ENCODE results near the gene CYB5A.

CYB5A gene

DNA sequence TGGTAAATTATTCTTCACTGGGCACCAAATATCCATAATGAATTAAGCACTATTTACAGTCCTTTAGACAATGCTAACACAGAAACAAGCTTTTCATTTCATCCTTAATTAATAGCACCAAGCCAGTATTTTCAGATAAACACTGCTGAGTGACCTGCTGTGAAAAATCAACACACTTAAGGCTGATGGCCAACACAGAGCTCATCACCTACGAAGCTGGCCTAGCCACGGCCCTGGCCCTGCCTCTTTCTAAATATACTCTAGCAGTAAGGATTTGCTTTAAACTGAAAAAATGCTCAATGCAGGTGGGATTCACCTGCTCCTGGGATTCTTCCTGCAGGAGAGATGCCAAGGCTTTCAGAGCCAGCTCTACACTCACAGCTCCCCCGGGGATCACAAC lies 18.4 kb downstream of the CYB5A start:
- H3K9me3 ChIP-seq (ENCODE audit: insufficient read depth, low read length): no peaks in the 10 kb centered on the region
- no peaks in the 10 kb centered on the region for H3K27me3 ChIP-seq (ENCODE audit: low read depth, low read length)
- H2AFZ ChIP-seq (ENCODE audit: low read depth, low read length): no peak overlapping the region
- no peak overlapping the region for H3K27ac ChIP-seq (ENCODE audit: low read length)
- no peak overlapping the region for H3K4me3 ChIP-seq (ENCODE audit: low read length)
- H4K20me1 ChIP-seq (ENCODE audit: insufficient read depth, low read length): peaks cover 37% of the 10 kb centered on the region
- H3K4me2 ChIP-seq (ENCODE audit: low read length): no peak overlapping the region
- H3K79me2 ChIP-seq (ENCODE audit: low read length): peaks cover 46% of the 10 kb centered on the region
- TF ChIP-seq, protein P1, sequence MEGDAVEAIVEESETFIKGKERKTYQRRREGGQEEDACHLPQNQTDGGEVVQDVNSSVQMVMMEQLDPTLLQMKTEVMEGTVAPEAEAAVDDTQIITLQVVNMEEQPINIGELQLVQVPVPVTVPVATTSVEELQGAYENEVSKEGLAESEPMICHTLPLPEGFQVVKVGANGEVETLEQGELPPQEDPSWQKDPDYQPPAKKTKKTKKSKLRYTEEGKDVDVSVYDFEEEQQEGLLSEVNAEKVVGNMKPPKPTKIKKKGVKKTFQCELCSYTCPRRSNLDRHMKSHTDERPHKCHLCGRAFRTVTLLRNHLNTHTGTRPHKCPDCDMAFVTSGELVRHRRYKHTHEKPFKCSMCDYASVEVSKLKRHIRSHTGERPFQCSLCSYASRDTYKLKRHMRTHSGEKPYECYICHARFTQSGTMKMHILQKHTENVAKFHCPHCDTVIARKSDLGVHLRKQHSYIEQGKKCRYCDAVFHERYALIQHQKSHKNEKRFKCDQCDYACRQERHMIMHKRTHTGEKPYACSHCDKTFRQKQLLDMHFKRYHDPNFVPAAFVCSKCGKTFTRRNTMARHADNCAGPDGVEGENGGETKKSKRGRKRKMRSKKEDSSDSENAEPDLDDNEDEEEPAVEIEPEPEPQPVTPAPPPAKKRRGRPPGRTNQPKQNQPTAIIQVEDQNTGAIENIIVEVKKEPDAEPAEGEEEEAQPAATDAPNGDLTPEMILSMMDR (IDR thresholded peaks at IDR 0.05; ENCODE audit: low read depth, low read length): no peak
- no peak for TF ChIP-seq EZH2phosphoT487 (IDR thresholded peaks at IDR 0.05; ENCODE audit: low read depth)
- no peak overlapping the region for H3K9ac ChIP-seq (ENCODE audit: low read length)
- peaks cover 3% of the 10 kb centered on the region for H3K36me3 ChIP-seq (replicated peaks; ENCODE audit: low read depth, low read length)
- H3K4me1 ChIP-seq (ENCODE audit: low read length): no peaks in the 10 kb centered on the region

DNA sequence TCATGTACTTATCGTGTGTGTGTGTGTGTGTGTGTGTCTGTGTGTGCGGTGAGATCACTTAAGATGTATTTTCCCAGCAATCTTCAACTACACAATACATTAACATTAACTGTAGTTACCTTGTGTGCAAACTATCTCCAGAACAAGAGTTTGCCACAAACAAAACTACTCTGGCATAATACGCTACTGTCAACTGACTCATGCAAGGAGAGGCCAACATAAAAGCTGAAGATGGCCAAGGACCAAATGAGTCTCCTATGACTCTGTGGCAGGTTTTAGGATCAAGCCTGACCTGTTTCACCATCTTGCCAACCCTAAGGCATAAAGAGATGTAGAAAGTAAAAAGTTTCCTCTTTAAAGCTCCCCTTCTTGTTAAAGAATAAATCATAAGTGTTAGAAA lies 20.1 kb downstream of the CYB5A start:
- Histone ChIP-seq H3K4me1 (ENCODE audit: low read length) (no peaks in the 10 kb centered on the region), H3K27me3 (ENCODE audit: low read depth, low read length) (no peaks in the 10 kb centered on the region), H3K4me3 (ENCODE audit: low read length) (no peak overlapping the region), H3K36me3 (replicated peaks; ENCODE audit: low read depth, low read length) (peaks cover 3% of the 10 kb centered on the region), H2AFZ (ENCODE audit: low read depth, low read length) (no peak overlapping the region), H3K4me2 (ENCODE audit: low read length) (no peak overlapping the region), H3K9me3 (ENCODE audit: insufficient read depth, low read length) (no peaks in the 10 kb centered on the region), H4K20me1 (ENCODE audit: insufficient read depth, low read length) (peaks cover 21% of the 10 kb centered on the region), H3K27ac (ENCODE audit: low read length) (no peak overlapping the region), H3K79me2 (ENCODE audit: low read length) (peaks cover 47% of the 10 kb centered on the region), H3K9ac (ENCODE audit: low read length) (no peak overlapping the region)
- no peak for TF ChIP-seq EZH2phosphoT487 (IDR thresholded peaks at IDR 0.05; ENCODE audit: low read depth)
- TF ChIP-seq, protein P1 (IDR thresholded peaks at IDR 0.05; ENCODE audit: low read depth, low read length): no peak

DNA sequence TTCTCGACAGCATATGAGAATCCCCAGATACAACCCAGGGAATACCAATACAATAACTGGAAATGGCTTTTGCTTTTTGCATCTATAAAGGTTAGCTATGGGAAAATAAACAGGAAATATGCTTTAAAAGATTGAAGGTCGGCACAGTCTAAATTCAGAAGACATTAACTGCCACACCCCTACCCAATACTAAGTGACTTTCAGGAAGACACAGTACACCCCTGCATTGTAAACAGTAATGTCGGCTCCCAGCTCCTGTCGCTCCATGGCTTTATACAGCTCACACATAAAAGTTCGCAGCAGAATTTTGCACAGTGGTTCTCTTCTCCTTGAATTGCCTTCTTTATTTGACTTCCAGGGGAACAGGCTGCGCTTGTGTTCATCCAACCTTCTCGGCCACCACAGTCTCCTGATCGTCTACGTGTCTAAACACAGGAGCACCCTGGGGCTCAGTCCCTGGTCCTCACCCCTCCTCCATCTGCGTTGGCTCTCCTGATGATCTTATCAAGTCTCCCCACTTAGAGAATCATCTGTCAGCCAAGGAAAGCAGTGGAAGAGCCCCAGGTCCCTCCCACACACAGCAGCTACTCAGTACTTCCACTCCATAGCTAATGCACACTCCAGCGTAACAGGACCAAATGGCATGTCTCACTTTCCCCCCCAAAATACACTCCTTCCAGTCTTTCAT lies 22.7 kb downstream of the CYB5A start:
- H3K27me3 ChIP-seq (ENCODE audit: low read depth, low read length): no peaks in the 10 kb centered on the region
- no peak overlapping the region for H3K4me3 ChIP-seq (ENCODE audit: low read length)
- peaks cover 29% of the 10 kb centered on the region for H3K79me2 ChIP-seq (ENCODE audit: low read length)
- H3K9ac ChIP-seq (ENCODE audit: low read length): no peak overlapping the region
- H3K4me2 ChIP-seq (ENCODE audit: low read length): no peak overlapping the region
- no peak overlapping the region for H2AFZ ChIP-seq (ENCODE audit: low read depth, low read length)
- H3K27ac ChIP-seq (ENCODE audit: low read length): no peak overlapping the region
- peaks cover 17% of the 10 kb centered on the region; the same call in 1 of the 2 replicates for H4K20me1 ChIP-seq (ENCODE audit: insufficient read depth, low read length)
- no peaks in the 10 kb centered on the region for H3K9me3 ChIP-seq (ENCODE audit: insufficient read depth, low read length)
- H3K4me1 ChIP-seq (ENCODE audit: low read length): peaks cover 12% of the 10 kb centered on the region
- TF ChIP-seq EZH2phosphoT487 (IDR thresholded peaks at IDR 0.05; ENCODE audit: low read depth): no peak
- TF ChIP-seq, protein P1 (IDR thresholded peaks at IDR 0.05; ENCODE audit: low read depth, low read length): no peak
- peaks cover 3% of the 10 kb centered on the region for H3K36me3 ChIP-seq (replicated peaks; ENCODE audit: low read depth, low read length)

DNA sequence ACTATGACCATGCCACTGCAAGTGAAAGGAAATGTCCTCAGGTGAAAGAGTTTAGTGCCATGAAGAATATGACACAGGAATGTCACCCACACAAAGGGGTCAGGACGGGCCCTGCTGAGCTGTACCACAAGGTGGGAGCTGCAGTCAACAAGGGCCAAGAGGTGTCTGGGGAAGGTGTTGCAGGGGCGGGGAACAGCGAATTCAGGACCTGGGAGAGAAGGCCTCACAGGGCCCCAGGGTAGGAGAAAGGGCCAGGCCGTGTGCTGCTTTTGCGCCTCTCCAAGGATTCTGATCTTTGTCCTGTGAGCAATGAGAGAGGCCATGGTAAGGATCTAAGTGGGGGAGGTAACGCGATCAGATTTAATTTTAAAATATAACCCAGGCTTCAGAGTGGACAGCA lies 23.6 kb downstream of the CYB5A start:
- H2AFZ ChIP-seq (ENCODE audit: low read depth, low read length): no peak overlapping the region
- H3K27ac ChIP-seq (ENCODE audit: low read length): no peak overlapping the region
- H3K4me3 ChIP-seq (ENCODE audit: low read length): no peak overlapping the region
- peaks cover 17% of the 10 kb centered on the region for H3K4me1 ChIP-seq (ENCODE audit: low read length)
- no peaks in the 10 kb centered on the region for H3K27me3 ChIP-seq (ENCODE audit: low read depth, low read length)
- peaks cover 5% of the 10 kb centered on the region for H3K36me3 ChIP-seq (replicated peaks; ENCODE audit: low read depth, low read length)
- H4K20me1 ChIP-seq (ENCODE audit: insufficient read depth, low read length): peaks cover 12% of the 10 kb centered on the region; the same call in 1 of the 2 replicates
- no peaks in the 10 kb centered on the region for H3K9me3 ChIP-seq (ENCODE audit: insufficient read depth, low read length)
- H3K9ac ChIP-seq (ENCODE audit: low read length): no peak overlapping the region
- H3K4me2 ChIP-seq (ENCODE audit: low read length): no peak overlapping the region
- TF ChIP-seq, protein P1 (IDR thresholded peaks at IDR 0.05; ENCODE audit: low read depth, low read length): no peak
- TF ChIP-seq EZH2phosphoT487 (IDR thresholded peaks at IDR 0.05; ENCODE audit: low read depth): no peak
- H3K79me2 ChIP-seq (ENCODE audit: low read length): peaks cover 22% of the 10 kb centered on the region

Data from OCI-LY3 (cell line).